CD4-positive, alpha-beta T cell treated with Interleukin-15 for 4 hours (primary cell): ENCODE measurements around the gene TNFAIP2.
"Not testable (repeated sequence)": the region's sequence is repeated elsewhere in the genome, so short reads cannot be mapped to it uniquely, and the experiment has no call there.

Experiments
- DNase-seq: peaks from one replicate; pipeline ENCODE4 v3.0.0-alpha.2; 2020; ENCODE audit warnings: low spot score

TNFAIP2 gene

GRCh38 chr14:103135333-103136260 lies 12.3 kb downstream of the TNFAIP2 start:
- DNase-seq: no peak

DNA sequence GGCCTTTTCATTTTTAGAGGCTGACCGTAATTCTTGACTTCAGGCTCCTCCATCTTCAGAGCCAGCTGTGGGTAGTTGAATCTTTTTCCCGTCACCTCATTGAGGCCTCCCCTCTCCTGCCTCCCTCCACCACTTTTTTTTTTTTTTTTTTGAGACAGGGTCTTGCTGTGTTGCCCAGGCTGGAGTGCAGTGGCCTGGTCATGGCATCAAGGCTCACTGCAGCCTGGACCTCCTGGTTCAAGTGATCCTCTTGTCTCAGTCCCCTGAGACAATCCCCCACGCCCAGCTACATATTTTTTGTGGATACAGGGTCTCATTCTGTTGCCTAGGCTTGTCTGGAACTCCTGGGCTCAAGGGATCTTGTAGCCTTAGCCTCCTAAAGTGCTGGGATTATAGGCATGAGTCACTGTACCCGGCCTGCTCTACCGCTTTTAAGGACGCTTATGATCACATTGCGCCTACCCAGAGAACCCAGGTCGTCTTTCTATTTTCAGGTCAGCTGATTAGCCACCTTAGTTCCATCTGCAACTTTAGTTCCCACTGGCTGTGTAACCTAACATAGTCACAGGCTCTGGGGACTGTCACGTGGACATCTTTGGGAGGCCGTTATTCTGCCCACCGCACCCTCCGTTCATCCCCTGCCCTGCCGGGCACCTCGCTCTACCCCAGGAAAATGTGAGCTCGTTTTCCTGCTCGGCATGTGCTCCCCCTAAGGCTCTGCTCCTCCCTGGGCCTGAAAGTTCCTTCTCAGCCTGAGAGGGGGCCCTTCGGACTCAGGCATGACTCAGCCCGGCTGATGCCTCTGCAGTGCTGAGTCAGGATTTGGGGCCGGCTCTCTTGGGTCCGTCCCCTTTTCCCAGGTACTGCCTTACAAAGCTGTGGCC lies 13.4 kb downstream of the TNFAIP2 start:
- no peak for DNase-seq

DNA sequence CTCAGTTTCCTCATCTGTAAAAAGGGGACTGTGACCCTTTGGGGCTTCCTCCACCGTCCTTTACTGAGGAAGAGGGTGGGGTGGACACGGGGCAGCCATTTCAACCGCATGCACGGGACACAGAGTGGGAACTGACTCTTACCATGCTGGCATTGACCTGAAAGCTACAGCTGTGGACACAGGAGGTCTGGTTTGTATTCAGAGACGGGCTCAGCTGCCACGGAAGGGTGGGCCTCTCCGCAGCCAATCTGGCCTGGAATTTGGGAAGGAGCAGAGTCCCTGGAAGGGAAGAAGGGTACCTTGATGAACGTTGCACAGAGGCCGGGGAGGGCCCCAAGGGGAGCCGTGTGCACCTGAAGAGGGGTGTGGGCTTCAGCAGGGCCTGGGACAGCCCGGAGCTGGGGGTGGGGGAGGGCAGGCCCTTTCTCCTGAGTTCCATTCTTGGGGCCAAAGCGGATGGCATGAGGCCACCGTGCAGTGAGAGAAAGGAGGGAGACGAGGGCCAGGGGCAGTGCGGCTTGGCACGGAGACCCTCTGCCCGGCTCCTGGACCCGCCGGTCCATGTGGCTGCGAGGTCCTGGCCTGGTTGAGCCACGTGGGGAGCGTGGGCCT lies 14.5 kb downstream of the TNFAIP2 start:
- DNase-seq: no peak

DNA sequence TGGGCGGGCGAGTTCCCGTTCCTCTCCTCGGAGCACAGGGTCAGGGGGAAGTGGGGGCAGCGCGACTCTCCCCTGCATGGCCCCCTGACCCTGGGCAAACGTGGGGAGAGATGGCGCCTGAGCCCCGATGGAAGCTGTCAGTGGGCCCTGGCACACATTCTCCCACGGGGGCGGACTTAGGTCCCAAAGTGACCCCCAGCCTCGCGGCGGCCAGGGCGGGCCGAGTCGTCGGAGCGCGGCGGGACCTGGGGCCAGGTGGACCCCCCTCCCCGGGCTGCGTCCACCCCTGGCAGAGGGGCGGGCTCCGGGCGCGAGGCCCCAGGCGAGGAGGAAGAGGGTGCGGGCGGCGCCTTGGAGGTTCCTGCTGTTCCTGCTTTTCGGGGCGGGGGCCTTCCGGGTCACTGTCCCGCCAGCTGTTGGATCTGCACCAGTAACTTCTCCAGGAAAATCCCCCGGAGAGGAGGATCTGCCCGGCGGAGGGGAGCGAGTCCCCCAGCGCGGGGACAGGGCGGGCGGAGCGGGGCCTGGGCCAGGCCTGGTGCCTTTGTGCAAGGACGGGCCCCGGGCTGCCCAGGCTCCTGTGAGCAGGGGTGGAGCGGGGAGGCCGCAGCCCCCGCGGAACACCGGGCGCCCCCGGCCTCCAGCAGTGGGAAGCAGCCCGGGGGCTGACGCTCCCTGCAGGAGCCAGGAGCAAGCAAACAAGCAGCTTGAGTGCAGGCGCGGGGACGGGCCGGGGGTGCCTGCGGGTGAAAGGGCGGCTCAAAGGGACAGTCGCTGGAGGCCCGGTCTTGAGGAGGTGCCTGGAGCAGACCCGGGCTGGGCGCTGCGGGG lies 15.3 kb downstream of the TNFAIP2 start:
- no peak for DNase-seq

GRCh38 chr14:103139132-103140025 lies 16.1 kb downstream of the TNFAIP2 start:
- no peak for DNase-seq

GRCh38 chr14:103140316-103141109 lies 17.3 kb downstream of the TNFAIP2 start:
- no peak for DNase-seq

- DNase-seq: no peak
Observed at GRCh38 chr14:103141117-103141796, 18.0 kb downstream of the TNFAIP2 start.

- DNase-seq: no peak
Observed at GRCh38 chr14:103142026-103142425, 18.8 kb downstream of the TNFAIP2 start.

GRCh38 chr14:103142721-103143302 lies 19.6 kb downstream of the TNFAIP2 start:
- no peak for DNase-seq

- no peak for DNase-seq
Observed at GRCh38 chr14:103143506-103143905, 20.2 kb downstream of the TNFAIP2 start.

DNA sequence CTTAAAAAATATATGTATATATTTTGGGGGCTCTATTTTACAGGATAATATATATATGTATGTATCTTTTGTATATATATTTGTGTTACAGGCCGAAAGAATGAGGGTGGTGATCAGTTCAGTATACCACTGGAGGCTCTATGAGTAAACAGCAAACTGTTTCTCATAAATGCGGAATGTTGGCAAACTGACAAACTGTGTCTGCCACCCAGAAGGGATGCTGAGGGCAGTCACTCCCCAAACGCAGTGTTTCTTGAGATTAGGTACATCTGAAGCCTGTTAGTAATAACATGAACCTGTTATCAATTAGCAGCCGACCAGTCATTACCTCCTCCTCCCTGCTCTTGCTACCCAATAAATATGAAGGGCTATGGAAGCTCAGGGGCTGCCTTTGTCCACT lies 20.8 kb downstream of the TNFAIP2 start:
- DNase-seq: no peak

DNA sequence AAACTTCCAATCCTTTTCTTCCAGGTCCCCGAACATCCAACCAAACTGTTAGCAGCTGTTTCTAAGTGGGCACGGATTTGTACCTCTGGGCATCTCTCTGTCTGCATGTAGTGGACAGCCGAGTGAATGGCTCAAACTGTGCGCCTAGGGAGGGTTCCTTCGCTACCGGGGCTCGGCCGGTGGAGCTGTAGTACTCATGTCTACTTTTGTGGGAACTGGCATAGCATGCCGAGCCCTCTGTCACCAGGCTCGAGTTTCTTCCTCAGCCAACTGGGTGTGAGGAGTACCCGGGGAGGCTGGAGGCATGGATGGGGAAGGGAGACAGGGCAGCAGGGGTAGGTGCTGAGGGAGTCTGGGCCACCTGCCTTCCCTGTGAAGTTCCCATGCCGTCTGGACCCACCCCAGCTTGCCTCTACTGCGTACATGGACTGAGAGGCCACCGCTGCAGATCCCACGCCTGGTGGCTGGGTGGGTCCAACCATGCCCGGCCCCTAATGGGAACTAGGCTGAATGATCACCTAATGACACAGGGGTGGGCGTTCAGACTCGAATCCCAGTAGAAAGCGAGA lies 23.0 kb downstream of the TNFAIP2 start:
- DNase-seq: no peak

GRCh38 chr14:103149351-103150237 lies 26.3 kb downstream of the TNFAIP2 start:
- DNase-seq: no peak

DNA sequence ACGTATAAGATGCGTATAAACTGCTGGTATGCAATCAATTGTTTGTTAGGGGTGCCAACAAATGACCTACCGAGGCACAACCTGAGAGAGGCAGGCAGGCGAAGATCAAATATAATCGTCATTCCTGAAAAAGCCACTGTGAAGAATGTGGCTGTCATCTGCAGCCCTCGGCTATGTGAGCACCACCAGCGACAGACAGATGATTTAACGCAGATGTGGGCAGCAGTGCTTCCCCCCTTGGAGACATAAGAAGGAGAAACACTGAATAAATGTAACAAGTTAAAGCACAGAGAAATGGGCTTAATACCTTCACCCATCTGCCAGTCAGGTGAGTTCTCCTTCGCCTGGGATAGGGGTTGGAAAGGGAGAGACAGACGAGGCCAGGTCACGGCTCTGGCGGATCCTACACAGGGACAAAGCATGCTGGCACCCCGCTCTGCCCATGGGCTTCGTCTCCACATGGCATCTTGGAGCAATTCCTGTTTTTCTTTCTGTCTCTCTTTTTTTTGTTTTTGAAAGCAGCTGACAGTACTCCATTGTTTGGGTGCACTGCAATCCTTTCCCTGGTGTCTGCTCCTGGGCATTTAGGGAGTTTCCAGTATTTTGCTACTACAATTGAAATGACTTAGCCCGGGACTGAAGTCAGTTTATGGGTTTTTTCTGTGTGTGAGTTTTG lies 28.1 kb downstream of the TNFAIP2 start:
- DNase-seq: no peak

- DNase-seq: no peak
Observed at GRCh38 chr14:103155010-103155409, 31.7 kb downstream of the TNFAIP2 start.

DNA sequence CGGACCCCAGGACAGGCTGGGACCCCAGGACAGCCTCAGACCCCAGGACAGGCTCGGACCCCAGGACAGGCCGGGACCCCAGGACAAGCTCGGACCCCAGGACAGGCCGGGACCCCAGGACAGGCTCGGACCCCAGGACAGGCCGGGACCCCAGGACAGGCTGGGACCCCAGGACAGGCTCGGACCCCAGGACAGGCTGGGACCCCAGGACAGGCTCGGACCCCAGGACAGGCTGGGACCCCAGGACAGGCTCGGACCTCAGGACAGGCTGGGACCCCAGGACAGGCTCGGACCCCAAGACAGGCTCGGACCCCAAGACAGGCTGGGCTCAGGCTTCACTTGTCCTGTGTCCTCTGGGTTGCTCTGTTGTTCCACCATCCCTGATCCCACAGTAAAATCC lies 32.2 kb downstream of the TNFAIP2 start:
- not testable (repeated sequence) for DNase-seq
